HG02763 (cell line): ENCODE measurements around the gene NFIA.

Source experiments
- ATAC-seq: cut with Tn5 transposase; IDR thresholded peaks from one replicate; pipeline ENCODE4 v1.9.1; 2021; ENCODE audit warnings: mild to moderate bottlenecking, moderate library complexity; ENCODE audit not compliant: unreplicated experiment

Gene NFIA

DNA sequence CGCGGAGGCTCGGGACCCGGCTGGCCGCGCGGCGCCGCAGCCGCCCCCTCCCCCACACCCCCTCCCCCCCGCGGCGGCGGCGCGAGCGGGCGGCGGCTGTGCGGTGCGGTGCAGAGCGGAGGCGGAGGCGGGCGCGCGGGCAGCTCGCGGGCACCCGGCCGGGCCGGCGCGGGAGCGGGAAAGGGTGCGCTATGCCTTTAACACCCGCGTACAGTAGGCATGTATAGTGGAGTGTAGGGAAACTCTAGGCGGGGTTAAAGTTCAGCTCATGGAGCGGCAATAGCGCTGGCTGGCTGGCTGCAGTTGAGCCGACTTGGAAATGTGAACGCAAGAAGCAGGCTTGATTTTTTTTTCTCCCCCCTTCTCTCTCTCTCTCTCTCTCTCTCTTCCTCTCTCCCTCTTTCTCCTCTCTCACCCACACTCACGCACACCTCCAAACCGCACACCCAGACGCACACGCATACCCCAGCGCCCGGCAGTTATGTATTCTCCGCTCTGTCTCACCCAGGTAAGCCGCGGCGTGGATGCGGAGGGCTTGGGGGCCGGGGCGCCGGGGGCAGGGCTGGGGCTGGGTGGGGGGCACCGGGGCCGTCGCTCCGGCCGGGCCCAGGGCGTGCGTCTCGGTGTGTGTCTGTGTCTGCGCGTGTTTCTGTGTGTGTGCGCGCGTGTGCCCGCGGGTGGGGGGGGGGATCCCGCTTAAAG lies at the start of gene NFIA:
Gene NFIA (plus strand): TSS at position 251 of the 702 bp plus-strand sequence.
- no peak for ATAC-seq

GRCh38 chr1:61035880-61036279 lies 46.5 kb upstream of the NFIA start:
- ATAC-seq, result no peak

DNA sequence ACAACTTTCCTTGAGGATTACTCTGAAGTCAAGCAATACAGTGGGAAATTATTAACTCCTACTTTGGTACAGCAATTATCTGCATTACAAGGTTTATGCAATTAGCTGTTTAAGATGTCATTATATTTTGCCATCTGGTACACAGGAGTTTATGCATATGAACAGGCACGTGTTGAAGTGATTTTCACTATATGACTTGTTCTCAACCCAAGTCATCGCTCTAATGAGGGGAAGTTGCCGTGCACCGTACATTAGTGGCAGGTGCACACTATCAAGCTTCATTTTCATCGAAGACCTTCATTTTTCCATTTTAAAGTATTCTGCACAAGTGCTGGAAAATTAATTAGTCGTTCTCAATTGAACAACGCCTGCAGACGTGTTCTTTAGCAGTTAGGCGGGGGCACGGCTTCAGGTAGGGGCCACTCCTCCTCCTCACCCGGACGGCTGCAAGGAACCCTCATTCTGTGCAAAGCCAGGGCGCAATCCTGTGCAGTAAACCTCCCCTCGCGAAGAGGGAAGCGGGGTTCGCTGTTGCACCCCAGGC lies 39.8 kb upstream of the NFIA start:
- no peak for ATAC-seq

DNA sequence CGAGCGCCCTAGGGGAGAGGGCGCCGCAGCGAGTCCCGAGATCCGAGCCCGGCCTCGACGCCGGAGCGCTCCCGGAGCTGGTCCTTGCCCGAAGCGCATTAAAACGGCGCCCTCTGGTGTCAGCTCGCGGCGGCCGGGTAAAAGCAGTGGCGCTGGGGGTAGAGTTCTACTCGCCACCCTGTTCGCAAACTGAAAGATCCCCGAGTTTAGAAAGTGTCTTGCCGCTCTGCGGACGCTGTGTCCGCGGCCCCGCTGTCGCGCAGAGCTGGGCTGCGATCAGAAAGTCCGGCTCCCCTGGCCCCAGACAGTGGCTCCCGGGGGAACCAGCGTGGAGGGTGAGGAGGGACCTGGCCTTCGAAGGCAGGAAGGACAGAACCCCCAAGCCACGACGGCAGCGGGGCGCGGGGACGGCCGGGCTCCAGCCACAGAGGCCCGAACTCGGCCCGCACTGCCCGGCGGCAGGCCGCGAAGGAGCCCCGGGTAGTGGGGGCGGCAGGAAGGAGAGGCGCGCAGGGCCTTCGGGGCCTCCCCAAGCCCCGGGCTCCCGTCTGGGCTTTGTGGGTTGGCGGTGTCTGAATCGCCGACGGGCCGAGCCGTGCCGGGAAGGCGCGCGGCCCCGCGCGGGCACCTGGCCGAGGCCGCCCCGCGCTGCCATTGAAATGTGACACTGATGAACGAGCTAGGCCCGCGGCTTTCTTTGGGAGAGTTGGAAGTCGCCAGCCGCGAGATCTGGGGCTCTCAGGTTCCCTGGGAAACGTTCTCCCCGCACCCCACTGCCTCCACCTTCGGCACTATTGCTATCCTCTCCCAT lies 39.1 kb upstream of the NFIA start:
- ATAC-seq, result no peak

GRCh38 chr1:61046434-61046833 lies 35.9 kb upstream of the NFIA start:
- no peak for ATAC-seq

- ATAC-seq, result no peak
These were observed 35.3 kb upstream of the NFIA start for GRCh38 chr1:61047061-61047460.

DNA sequence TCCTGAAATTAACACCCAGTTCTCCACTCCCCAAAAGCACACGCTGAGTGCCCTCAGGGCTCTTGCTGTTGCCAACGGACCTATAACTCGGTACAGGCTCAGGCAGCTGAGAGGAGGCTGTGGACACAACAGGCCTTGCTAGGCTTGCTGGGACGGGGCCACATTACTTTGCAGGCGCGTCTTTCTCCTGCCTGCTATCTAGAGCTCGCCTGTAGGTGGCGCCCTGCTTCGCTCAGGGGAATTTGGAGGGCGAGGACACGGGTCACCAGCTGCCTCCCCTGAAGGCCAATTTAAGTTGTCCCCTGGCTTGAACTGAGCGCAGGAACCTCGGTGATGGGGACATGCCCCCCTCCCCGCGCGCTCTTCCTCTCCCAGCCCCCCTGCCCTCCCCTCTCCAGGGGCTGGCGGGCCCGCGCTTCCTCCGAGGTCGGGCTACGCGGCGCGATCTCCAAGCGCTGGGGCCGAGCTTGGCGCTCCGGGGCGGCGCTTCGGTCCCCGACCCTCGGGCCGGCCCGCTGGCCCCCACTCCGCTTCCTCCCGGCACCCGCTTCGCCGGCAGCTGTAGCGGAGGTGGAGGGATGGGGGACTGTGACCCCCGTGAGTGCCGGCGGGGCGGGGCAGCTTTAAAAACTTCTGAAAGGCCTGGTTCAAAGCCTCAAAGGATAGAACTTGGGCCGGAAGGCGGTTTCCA lies 32.4 kb upstream of the NFIA start:
- peak; percentile 64 for ATAC-seq

GRCh38 chr1:61050541-61051442 lies 31.6 kb upstream of the NFIA start:
- ATAC-seq, result no peak

DNA sequence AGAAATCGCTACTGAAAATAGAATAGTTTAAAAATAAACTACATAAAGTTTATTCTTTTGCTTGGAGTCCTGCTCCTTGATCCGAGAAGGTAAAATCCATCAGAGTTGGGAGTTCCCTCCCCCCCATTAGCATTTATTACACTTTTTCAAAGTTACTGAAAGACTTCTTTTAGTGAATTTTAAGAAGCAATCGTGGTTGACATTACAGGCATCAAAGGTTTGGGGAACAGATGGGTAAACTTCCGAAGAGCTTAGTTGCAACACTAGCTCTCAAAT lies 31.0 kb upstream of the NFIA start:
- no peak for ATAC-seq

DNA sequence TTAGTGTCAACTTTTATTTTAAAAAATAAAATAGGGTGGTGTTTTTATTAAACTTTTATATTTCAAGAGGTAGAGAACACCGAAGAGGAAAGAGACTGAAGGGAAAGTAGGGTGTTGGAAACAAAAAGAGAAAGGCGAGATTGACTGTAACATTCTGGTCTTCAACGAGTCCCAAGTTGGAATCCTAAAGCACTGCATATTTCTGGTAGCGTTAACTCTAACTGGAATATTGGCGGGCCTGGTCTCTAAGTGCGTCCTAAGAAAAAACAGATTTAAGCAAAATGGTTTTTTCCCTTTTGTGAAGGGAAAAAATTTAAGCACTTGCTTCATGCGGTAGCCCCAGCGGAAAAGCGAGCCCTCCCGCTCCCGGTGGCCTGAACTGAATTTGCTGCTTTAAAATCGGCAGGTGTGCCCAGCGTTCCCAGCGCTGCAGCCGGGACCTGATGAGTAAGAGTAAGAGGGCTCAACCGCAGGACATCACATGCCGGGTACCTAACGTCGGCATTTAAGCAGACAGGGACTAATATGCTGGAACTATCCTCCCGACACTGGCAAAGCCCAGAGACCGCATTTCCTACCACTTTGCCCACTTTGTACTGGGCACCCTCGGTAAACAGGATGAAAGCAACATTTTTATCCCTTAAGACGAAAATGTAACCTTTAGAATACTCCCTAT lies 30.5 kb upstream of the NFIA start:
- ATAC-seq, result no peak

DNA sequence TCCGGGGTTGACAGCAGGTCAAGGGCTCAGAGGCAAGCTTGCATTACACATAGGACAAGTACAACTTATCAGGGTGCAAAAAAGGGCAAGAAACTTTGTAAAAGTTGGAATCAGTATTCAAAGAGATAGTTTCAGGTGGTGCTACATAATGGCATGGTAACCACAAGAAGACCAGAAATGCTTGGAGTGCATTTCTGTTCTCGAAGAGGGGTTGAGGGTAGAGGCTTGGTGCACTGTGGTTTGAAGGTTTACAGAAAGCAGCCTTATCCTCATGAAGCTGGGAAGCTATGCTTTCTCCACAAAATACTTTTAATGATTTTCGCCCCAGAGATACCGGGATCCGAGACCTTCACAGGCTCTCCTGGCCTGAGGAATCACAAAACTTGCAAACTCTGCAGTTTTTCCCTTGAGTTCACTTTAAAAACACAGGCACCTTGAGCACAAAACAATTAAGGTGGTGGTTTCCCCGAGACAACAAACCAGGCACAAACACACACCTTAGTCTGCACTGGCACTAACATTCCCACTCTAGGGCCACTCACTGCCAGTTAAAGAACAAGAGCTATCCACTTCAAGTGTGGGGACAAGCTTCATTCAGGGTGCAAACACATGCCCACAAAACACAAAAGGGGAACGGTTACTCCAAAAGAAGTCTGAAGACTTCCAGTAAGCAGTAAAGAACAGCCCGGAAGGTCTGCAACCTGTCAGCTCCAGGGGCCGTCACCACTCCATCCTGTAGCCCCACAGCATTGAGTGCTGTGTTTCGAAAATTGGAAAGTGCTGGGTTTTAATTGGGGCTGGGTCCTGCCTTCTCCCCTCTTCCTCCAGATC lies 29.8 kb upstream of the NFIA start:
- no peak for ATAC-seq

DNA sequence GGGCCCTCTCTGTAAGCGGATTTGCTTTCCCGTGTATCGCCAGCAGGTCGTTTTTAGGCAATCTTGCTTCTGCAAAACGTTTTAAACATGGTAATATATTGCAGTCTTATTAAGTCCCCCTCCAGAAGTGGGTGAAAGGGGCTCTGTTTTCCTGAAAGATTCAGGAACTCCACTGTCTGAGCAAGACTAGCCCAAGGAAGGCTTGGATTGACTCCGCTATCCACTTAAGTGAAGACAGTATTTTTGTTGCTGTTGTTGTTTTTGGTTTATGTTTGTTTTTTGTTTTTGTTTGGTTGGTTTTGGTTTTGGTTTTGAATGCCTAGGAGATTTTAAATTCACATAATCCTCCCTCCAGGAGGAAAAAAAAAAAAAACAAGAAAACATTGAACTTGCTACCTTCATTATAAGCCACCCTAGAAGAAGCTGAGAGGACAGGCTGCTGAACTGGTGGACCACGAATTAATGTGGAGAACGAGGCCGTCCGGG lies 29.1 kb upstream of the NFIA start:
- no peak for ATAC-seq

- ATAC-seq, result no peak
These were observed 28.4 kb upstream of the NFIA start for GRCh38 chr1:61053712-61054600.

DNA sequence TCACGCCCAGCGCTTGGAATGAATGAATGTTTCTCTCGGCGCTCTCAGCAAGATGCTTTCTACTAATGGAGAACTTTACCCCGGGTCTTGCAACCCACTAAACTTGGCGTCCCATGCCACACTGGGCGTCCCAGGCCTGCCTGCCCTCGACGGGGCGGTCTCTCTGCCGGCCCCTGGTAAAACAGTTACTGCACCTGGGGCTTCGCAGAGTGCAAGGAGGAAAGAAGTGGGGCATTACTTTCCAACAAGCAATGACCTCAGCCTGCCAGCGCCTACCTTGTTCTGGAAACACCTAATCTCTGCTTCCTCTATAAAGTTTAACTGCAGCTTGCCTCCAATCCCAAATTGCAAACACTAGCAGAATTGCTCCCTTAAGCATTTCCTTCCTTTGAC lies 27.8 kb upstream of the NFIA start:
- no peak for ATAC-seq

DNA sequence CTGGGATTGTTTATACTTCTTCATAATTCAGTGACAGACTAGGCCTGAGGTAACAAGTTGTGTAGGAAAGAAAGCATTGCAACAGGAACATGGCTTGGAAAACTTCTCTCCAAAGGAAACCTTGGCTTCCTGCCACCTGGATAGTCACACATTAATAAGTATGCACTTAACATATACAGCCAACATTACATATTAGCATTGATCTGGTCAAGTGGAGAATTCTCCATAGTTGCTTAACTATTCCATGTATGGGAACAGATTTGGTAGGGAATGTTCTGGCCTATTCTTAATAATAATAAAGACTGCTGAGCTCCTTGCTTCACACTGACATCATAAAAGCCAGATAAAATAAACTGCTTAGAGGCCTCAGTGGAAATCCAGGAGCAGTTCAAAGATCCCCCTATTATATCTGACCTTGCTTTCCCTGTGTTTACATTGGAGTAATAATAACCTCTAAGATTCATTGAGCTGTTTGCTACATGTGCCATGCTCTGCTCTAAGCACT lies 27.2 kb upstream of the NFIA start:
- ATAC-seq, result no peak

- ATAC-seq, result no peak
These were observed 26.2 kb upstream of the NFIA start for GRCh38 chr1:61056196-61056572.

- no peak for ATAC-seq
These were observed 25.6 kb upstream of the NFIA start for GRCh38 chr1:61056573-61057439.
